Forelimb muscle (tissue), 1 donor: Measurements from ENCODE around the gene SLAMF8. TPM values are rescaled to one million over a fixed set of nuclear protein-coding genes. Genes with fewer than 3 reads are reported as not detected.

Source experiments
- DNase-seq: peaks from one replicate; pipeline ENCODE4 v3.0.0-alpha.2; 2013; ENCODE audit warnings: low read depth
- polyA plus RNA-seq: library from polyadenylated mRNA; unstranded; fragments of 120-200 nt; gene quantifications from one replicate; pipeline ENCODE4 v1.2.1, GENCODE V29; 2013; ENCODE audit not compliant: insufficient read length

SLAMF8 gene
- polyA plus RNA-seq, 1 donor, result 0.47 TPM

GRCh38 chr1:159817276-159818041 lies 9.2 kb upstream of the SLAMF8 start:
- no peak for DNase-seq

GRCh38 chr1:159821171-159821867 lies 5.4 kb upstream of the SLAMF8 start:
- no peak for DNase-seq

GRCh38 chr1:159823406-159823805 lies 3.3 kb upstream of the SLAMF8 start:
- DNase-seq, result no peak

GRCh38 chr1:159825564-159825963 lies 1.1 kb upstream of the SLAMF8 start:
- no peak for DNase-seq

GRCh38 chr1:159827102-159827490 lies 423 bp downstream of the SLAMF8 start:
- no peak for DNase-seq

- no peak for DNase-seq
Measured at GRCh38 chr1:159827549-159827948, 876 bp downstream of the SLAMF8 start.

GRCh38 chr1:159828176-159828575 lies 1.5 kb downstream of the SLAMF8 start:
- DNase-seq, result no peak

GRCh38 chr1:159828581-159829272 lies 2.1 kb downstream of the SLAMF8 start:
- no peak for DNase-seq

GRCh38 chr1:159829273-159829634 lies 2.6 kb downstream of the SLAMF8 start:
- DNase-seq, result no peak

- DNase-seq, result no peak
Measured at GRCh38 chr1:159829822-159830465, 3.3 kb downstream of the SLAMF8 start.

GRCh38 chr1:159830722-159831121 lies 4.0 kb downstream of the SLAMF8 start:
- no peak for DNase-seq

- no peak for DNase-seq
Measured at GRCh38 chr1:159831412-159832141, 4.9 kb downstream of the SLAMF8 start.

GRCh38 chr1:159832309-159832708 lies 5.6 kb downstream of the SLAMF8 start:
- DNase-seq, result no peak

- DNase-seq, result no peak
Measured at GRCh38 chr1:159835356-159835755, 8.7 kb downstream of the SLAMF8 start.

- DNase-seq, result no peak
Measured at GRCh38 chr1:159835862-159836525, 9.3 kb downstream of the SLAMF8 start.

- no peak for DNase-seq
Measured at GRCh38 chr1:159838715-159839114, 12.0 kb downstream of the SLAMF8 start.

- DNase-seq, result no peak
Measured at GRCh38 chr1:159839116-159839849, 12.6 kb downstream of the SLAMF8 start.

GRCh38 chr1:159841749-159842148 lies 15.1 kb downstream of the SLAMF8 start:
- no peak for DNase-seq

GRCh38 chr1:159843459-159843858 lies 16.8 kb downstream of the SLAMF8 start:
- DNase-seq, result no peak
